Head of caudate nucleus (tissue), 42 donors: ENCODE data around the gene CCDC180.
"Not testable (repeated sequence)": the region's sequence is repeated elsewhere in the genome, so short reads cannot be mapped to it uniquely, and the experiment has no call there.

ENCODE experiments used
- DNase-seq, 42 donors: peaks; one replicate each; pipeline versions ENCODE4 v3.0.0 to v3.0.0-alpha.2; 2020 to 2021; ENCODE audit warnings: mixed read lengths in 7 of 42
- intact Hi-C: fragments of 100-400 bp; cut with DNase I; formaldehyde crosslinking; loops from one replicate; pipeline ENCODE4 v1.15.0; 2022

Gene CCDC180

DNA sequence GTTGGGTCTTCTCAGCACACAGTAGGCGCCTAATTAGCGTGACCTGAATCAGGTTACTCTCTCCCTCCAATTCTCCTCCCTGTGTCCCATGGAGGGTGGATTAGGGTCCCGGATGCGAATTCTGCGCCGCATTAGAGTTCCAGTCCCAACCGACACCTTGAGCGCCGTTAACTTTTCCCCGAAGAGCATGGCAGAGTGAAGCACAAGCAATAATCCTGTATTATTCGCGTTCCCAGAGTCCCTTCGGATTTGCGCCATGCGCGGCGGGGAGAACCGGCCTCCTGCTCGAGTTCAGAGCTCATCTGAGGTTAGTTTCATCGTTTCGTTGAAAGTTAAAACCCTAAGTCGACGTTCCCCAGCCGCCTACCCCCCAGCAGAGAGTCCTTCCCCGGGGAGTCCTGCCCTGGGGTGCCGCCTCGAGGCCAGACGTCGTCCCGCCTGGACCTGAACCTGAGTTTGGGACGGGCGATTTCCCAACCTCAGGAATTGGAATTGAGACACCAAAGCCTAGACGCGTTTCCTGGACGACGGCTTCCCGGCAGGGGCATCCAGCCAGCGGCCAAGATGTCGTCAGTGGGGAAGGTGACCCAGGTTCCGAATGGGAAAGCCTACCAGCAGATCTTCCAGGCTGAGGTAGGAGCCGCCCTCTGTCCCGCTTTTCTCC is at the start of gene CCDC180:
TSS of gene CCDC180 (plus strand) at position 160 of the 664 bp plus-strand sequence. CDS start at position 565, 405 bp downstream.
- DNase-seq, result peak in 7 of 42 donors; percentile 3 to 56 (median 34)
- intact Hi-C loops, result no loop called here

GRCh38 chr9:97259834-97260514 is 47.5 kb upstream of the CCDC180 start:
- intact Hi-C loops, DNase-seq: not testable (repeated sequence)

GRCh38 chr9:97271292-97271691 is 36.2 kb upstream of the CCDC180 start:
- intact Hi-C loops, result no loop called here
- DNase-seq, result no peak

- DNase-seq, result no peak
- intact Hi-C loops, result no loop called here
Observed at GRCh38 chr9:97272072-97272471, 35.4 kb upstream of the CCDC180 start.

DNA sequence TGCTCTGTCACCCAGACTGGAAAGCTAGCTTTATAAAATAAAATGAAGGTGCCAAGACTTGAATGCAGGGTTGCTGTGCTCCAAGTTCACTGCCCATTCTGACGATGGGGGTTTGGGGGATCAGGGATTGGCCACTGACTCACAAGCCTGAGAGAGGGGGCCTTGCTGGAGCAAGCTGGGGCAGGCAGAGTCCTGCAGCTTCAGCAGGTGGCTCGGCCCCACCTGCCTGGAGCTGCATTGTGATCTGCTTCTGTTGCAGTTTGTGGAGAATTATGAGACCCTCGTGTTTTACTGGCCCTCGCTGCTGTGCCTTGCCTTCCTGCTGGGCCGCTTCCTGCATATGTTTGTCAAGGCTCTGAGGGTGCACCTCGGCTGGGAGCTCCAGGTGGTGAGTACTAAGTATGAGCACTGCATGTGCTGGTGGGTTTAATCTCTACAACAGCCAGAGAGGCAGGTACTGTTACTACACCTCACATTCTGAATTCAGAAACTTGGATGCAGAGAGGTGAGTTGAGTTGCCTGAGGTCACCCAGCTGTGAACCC is 31.1 kb upstream of the CCDC180 start:
- intact Hi-C loops, result no loop called here

GRCh38 chr9:97277953-97278352 is 29.5 kb upstream of the CCDC180 start:
- intact Hi-C loops, result no loop called here
- DNase-seq, result no peak

More for the DNA sequence above, 31.1 kb upstream of the CCDC180 start:
- DNase-seq, result no peak

- intact Hi-C loops, result no loop called here
Observed at GRCh38 chr9:97280755-97281330, 26.6 kb upstream of the CCDC180 start.

DNA sequence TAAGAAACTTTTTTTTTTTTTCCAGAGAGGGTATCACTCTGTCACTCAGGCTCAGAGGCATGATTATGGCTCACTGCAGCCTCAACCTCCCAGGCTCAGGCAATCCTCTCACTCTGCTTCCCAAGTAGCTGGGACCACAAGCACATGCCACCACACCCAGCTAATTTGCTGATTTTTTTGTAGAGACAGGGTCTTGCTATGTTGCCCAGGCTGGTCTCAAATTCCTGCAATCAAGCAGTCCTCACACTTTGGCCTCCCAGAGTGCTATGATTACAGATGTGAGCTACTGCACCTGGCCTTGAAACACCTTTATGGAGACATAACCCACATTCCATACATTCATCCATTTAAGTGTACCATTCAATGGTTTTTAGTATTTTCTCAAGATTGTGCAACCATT is 23.7 kb upstream of the CCDC180 start:
- intact Hi-C loops, result no loop called here
- no peak for DNase-seq

More at GRCh38 chr9:97280755-97281330, 26.6 kb upstream of the CCDC180 start:
- no peak for DNase-seq

- no peak for DNase-seq
- intact Hi-C loops, result no loop called here
Observed at GRCh38 chr9:97284798-97285197, 22.7 kb upstream of the CCDC180 start.

DNA sequence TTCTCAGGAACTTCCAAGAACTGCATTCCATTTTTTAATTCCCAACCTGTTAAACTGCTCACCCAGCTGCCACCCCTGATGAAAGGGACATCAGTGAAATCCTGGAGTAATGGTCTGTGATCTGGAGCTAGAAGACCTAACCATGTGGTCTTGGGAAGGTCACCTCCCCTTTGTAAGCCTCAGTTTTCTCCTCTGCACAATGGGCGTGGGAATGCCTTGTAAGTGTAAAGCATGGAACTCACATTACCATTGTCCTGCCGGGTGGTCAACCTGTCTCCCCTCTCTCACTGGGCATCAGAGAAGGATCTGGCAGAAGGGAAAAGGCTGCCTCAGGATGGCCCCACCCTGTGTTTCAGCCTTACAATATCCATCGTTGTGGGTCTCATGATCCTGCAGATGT is 15.3 kb upstream of the CCDC180 start:
- DNase-seq, result no peak
- intact Hi-C loops, result no loop called here

- intact Hi-C loops, result no loop called here
- no peak for DNase-seq
Observed at GRCh38 chr9:97293207-97293721, 14.2 kb upstream of the CCDC180 start.

DNA sequence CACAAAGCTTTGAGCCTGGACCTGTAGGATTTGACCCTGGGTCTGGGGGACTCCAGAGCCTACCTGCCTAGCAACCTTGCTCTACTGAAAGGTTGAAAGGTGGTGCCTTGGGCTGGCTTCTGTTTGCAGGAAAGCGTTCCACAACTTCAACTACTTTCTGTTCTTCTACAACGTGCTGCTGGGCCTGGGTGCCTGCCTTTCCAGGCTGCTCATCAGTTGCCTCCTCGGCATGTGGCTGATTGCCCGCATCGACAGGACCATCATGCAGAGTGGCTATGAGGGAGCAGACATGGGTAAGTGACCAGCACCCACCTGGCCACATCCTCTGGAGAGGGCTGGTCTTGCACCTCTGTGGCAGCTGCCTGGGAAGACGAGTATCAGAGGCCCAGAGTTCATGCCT is 13.6 kb upstream of the CCDC180 start:
- intact Hi-C loops, result no loop called here
- DNase-seq, result no peak

DNA sequence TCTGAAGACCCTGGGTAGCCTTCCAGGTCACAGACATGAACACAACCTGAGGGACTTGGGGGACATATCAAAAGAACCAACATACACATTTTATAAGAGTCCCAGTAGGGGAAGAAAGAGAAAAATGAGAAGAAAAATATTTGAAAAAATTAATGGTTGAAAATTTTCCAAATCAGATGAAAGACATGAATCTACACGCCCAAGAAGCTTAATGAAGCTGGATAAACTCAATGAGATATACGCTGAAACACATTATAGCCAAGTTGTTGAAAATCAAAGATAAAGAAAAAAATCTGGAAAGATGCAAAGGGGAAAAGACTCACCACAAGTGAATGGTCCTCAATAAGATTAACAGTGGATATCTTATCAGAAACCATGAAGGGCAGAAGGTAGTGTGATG is 9.6 kb upstream of the CCDC180 start:
- intact Hi-C loops, result no loop called here
- no peak for DNase-seq

DNA sequence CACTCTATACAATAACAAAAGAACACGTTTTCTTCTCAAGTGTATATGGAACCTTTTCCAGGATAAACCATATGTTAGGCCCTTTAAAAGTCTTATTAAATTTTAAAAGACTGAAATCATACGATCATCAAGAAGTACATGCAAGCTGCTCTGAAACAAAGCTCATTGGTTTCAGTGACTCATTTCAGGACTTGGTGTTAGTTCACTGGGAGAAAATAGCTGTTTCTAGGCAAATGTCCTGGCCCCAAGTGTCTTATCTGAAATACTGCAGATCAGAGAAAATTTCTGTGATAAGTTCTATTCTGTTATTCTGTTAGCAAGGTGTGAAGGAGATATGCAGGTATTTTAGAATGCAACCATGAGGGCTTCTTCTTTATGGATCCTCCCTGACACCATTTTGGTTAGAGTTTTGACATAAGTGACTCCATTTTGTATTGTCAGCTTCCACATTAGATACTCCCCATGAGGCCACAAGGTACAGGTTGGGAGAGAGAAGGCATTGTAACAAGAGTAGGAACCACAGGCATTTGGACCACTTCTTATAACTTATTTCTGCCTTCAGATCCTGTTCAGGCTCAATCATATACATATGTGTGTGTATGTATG is 7.5 kb upstream of the CCDC180 start:
- intact Hi-C loops, result no loop called here
- DNase-seq, result no peak

- intact Hi-C loops, result no loop called here
- DNase-seq, result no peak
Observed at GRCh38 chr9:97300586-97300985, 6.9 kb upstream of the CCDC180 start.

GRCh38 chr9:97301974-97302373 is 5.5 kb upstream of the CCDC180 start:
- DNase-seq, result no peak
- intact Hi-C loops, result no loop called here

DNA sequence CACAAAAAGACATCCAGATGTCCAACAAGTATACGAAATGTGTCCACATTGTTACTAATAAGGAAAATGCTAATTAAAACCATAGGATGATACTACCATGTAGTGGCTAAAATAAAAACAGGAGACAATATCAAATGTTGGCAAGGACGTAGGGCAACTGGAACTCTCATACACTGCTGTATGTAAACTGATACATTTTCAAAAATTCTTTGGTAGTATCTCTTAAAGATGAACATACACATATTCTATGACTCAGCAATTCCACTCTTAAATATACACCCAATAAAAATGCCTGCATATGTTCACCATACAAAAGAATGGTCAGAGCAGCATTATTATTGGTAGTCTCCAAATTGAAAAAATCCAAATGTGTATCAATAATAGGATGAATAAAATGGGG is 2.9 kb upstream of the CCDC180 start:
- intact Hi-C loops, result no loop called here
- DNase-seq, result no peak

DNA sequence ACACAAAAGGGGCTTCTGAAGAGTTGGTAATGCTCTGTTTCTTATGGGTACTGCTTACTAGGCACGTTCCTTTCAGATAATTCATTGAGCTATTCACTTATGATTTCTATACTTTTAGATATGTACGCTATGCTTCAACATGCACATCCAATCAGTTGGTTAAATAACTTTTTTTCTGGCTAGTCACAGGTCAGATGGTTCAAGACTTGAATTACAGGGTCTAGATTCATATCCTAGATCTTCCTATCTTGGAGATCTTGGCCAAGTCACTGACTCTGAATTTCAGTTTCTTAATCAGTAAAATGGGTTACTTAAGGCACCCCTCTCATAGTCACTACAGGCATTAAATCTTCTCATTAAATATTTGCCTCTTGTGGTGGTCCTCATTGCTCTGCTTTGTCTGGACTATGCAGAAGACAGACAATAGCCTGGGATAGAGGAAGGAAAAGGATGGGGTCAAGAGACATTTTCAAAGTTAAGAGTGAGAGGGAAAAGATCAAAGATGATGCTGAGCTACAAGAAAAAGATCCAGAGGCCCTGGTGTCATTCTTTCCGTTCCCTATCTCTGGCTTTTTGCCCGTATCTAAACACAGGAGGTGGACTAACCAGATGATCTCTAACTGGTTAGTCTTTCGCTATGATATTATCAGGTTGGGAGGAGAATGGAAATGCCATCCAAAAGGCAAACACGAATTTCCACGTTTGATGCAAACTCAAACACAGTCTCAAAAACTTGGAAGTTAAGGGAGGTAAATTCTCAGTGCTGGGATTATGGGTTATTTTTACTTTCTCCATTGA is 1.8 kb upstream of the CCDC180 start:
- no peak for DNase-seq
- intact Hi-C loops, result no loop called here

DNA sequence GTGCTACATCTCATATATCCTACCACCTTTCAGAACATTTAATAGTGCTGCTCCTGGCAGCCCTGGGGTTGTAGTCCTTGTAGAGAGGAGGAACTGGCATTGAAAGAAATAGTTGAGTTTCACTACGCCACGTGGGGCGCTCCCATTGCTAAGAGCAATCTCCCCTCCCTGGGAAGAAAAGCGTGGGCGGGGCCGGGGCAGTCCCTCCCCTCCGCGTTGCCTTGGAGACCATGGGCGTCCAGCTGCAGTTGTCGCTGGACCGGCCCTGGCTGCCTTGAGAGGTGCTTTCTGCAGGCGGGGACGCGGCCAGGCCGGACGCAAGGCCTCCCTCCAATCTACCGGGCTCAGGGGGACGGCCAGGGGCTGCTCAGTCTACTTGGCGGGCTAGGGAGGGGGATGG is 368 bp upstream of the CCDC180 start:
- peak; percentile 50 to 92 (median 75) for DNase-seq
- intact Hi-C loops, result no loop called here
